Right cardiac atrium (tissue), 5 donors: ENCODE measurements around the gene THBS2. TPM values are rescaled to one million over a fixed set of nuclear protein-coding genes. Genes with fewer than 3 reads are reported as not detected.

Experiments used
- ATAC-seq, 2 donors: fragments of 200-7000 bp; cut with Tn5 transposase; one replicate each; pipeline versions ENCODE4 v1.8.0 to v1.9.1; 2020; ENCODE audit warnings: moderate library complexity in 2 of 2, mild to moderate bottlenecking in 1 of 2
- DNase-seq, 3 donors: peaks; one replicate each; pipeline ENCODE4 v3.0.0-alpha.2; 2020
- H3K27ac ChIP-seq: one replicate; pipeline ENCODE4 v1.5.1; 2013; ENCODE audit warnings: mild to moderate bottlenecking, low read length, control low read depth, moderate library complexity
- H3K27me3 ChIP-seq: one replicate; pipeline ENCODE4 v1.6.1; 2013; ENCODE audit not compliant: control insufficient read depth, insufficient read depth
- H3K4me1 ChIP-seq: one replicate; pipeline ENCODE4 v1.6.1; 2013; ENCODE audit warnings: low read length; ENCODE audit not compliant: control insufficient read depth, insufficient read depth
- H3K4me3 ChIP-seq: one replicate; pipeline ENCODE4 v1.5.1; 2013; ENCODE audit warnings: low read length, control low read depth
- H3K9me3 ChIP-seq: one replicate; pipeline ENCODE4 v1.6.1; 2013; ENCODE audit warnings: low read length; ENCODE audit not compliant: control insufficient read depth
- WGBS: extraction: QIAGEN DNeasy Blood & Tissue Kit; methylation state at CpG from one replicate; pipeline ENCODE4 v1.1.7; 2013; 5-methylcytosine and 5-hydroxymethylcytosine counted together
- intact Hi-C, 4 donors: fragments of 100-400 bp; cut with DNase I; formaldehyde crosslinking; loops; one replicate each; pipeline versions ENCODE4 v1.11.0 to v1.14.0; 2022 to 2023
- polyA plus RNA-seq: library from polyadenylated mRNA; stranded (reverse); fragments of 200-250 nt; gene quantifications from one replicate; pipeline ENCODE4 v1.2.3, GENCODE V29; 2013
- total RNA-seq, 4 donors: library from RNA; stranded (reverse); fragmentation: NEBNext Ultra II Directional; extraction: Animal tissue kit (Norgen Biotek cat#: 25700); gene quantifications; one replicate each; pipeline ENCODE4 v1.2.1, GENCODE V29; 2021
- donor health status: healthy with polysubstance abuse.
- donor health status: DM: no; HTN: yes; CAD: no.
- donor health status: DM: no; HTN: no; CAD: no.
- donor health status: DM: no; HTN: yes; CAD: no; lungs with severe emphysema.
- donor health status: DM: yes; HTN: yes; CAD: no.

THBS2 gene
- total and polyA plus RNA-seq, 5 donors = 8.7 to 38.8 (median 20.6) TPM

- H3K9me3 ChIP-seq = no peaks in the 10 kb centered on the region
- ATAC-seq = no peak
- intact Hi-C loops = no loop called here
Measured at GRCh38 chr6:169176361-169176991, 77.2 kb downstream of the THBS2 start.

DNA sequence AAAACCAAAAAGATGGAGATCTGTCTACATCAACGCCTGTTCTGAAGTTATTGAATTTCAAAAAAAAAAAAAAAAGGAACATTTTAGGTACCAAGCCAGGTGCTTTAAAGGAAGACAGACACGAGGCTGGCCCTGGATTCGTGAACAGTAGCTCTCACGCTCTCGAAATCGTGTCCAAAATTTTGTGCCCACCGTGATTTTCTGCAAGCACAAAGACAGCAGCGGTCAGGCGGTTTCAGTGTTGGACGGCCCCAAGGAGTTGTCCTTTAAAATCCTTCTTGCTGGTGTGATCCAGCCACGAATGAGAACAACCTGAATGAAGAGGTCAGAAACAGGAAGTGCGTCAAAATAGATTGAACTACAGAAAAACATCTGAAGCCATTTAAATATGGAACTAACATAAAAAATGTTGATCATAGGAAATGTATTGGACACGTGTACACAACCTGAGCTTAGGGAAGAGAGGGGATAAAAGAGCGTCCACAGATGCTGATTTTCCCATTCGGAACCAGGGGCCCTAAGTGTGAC, 78.2 kb downstream of the THBS2 start:
- no peak overlapping the region for H3K27ac ChIP-seq
- no peak for ATAC-seq
- no peak overlapping the region for H3K4me3 ChIP-seq
- WGBS = 89% methylated on average over 15 of the region's 15 CpGs
- no peaks in the 10 kb centered on the region for H3K4me1 ChIP-seq
- intact Hi-C loops = no loop called here
- no peaks in the 10 kb centered on the region for H3K27me3 ChIP-seq
- DNase-seq = no peak
- no peaks in the 10 kb centered on the region for H3K9me3 ChIP-seq

More at GRCh38 chr6:169176361-169176991, 77.2 kb downstream of the THBS2 start:
- no peaks in the 10 kb centered on the region for H3K27me3 ChIP-seq
- no peak overlapping the region for H3K4me3 ChIP-seq
- no peak for DNase-seq
- no peak overlapping the region for H3K27ac ChIP-seq
- H3K4me1 ChIP-seq = no peaks in the 10 kb centered on the region
- WGBS = 78% methylated on average over 15 of the region's 15 CpGs

DNA sequence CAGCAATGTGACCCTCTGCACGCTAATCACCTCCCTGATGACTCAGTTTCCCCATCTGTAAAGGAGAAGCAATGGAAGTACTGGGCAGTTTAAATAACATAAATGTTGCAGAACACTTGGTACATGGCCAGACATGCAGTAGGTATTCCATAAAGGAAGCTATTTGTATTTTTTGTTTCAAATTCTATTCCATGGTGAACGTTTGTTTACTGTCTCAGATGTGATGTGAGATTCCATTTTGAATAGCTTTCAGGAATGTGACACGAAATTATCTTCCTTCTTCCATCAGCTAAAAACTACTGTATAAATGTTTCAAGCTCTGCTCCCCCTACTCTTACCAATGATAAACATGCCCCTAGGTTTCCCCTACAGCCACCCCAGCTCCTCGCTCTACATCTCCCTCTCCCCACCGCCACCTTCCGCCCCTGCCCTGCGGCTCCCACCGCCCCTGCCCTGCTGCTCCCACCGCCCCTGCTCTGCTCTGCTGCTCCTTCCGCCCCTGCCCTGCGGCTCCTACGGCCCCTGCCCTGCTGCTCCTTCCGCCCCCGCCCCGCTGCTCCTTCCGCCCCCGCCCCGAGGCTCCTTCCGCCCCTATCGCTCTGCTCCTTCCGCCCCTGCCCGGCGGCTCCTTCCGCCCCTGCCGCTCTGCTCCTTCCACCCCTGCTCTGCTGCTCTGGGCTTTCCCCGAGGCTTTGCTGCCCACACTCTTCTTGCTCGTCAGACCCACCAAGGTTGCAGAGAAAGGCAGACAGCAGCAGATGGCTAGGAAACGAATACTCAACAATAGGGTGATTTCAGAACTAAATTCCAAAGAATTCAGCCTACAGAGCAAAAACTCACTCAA, 78.9 kb downstream of the THBS2 start:
- DNase-seq = no peak
- Histone ChIP-seq H3K27ac (no peak overlapping the region), H3K27me3 (no peaks in the 10 kb centered on the region), H3K4me1 (no peaks in the 10 kb centered on the region), H3K4me3 (no peak overlapping the region), H3K9me3 (no peaks in the 10 kb centered on the region)
- intact Hi-C loops = no loop called here
- WGBS = 81% methylated on average over 27 of the region's 28 CpGs
- no peak for ATAC-seq

DNA sequence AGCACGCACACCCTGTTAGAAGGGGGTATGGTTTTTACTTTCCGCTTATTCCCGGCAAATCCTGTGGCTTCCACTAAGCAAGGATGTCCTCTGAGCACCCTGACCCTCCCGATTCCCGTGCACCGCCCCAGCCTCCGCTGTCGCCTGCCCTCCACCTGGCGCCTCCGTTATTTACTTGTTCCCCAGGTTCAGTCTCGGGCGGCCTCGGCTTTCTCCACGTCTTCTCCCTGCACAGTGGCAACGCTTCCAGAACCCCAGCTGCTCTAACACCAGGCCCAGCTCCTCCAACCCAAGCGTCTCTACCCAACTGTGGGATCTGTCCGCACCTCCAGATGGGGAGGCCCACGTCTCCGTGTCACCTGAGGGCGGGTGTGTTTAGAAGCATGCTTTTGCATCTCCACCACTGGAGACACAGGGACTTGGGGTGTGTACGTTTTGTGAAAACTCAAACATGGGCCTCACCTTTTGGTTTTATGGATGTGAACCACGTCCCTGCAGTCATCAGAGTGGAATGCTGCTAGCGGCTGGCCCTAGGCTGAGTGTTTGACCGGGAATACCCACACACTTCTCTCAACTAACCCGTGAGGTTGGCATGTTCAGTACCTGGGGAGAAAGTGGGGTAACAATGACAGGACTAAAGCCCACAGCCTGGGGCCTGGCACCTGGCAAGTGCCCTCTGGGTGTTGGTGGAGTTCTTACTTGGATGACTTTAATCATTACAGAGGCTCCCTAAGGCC, 79.9 kb downstream of the THBS2 start:
- no peak for DNase-seq
- intact Hi-C loops = no loop called here
- 93% methylated on average over 25 of the region's 25 CpGs for WGBS
- H3K4me1 ChIP-seq = no peaks in the 10 kb centered on the region
- no peak overlapping the region for H3K4me3 ChIP-seq
- H3K27ac ChIP-seq = no peak overlapping the region
- ATAC-seq = no peak
- H3K9me3 ChIP-seq = no peaks in the 10 kb centered on the region
- no peaks in the 10 kb centered on the region for H3K27me3 ChIP-seq

- ATAC-seq = no peak
- H3K4me3 ChIP-seq = no peak overlapping the region
- H3K9me3 ChIP-seq = no peaks in the 10 kb centered on the region
- H3K27me3 ChIP-seq = no peaks in the 10 kb centered on the region
- H3K27ac ChIP-seq = peak overlapping the region; percentile 25
- WGBS = 83% methylated on average over 9 of the region's 9 CpGs
- intact Hi-C loops = no loop called here
- no peaks in the 10 kb centered on the region for H3K4me1 ChIP-seq
- no peak for DNase-seq
Measured at GRCh38 chr6:169172946-169173345, 80.7 kb downstream of the THBS2 start.

GRCh38 chr6:169172456-169172855, 81.2 kb downstream of the THBS2 start:
- H3K4me3 ChIP-seq = no peak overlapping the region
- peak; percentile 54 to 74 for ATAC-seq
- H3K9me3 ChIP-seq = no peaks in the 10 kb centered on the region
- peak overlapping the region; percentile 43 for H3K27ac ChIP-seq
- H3K4me1 ChIP-seq = no peaks in the 10 kb centered on the region
- peak; percentile 73 to 85 (median 83) for DNase-seq
- intact Hi-C loops = no loop called here
- H3K27me3 ChIP-seq = no peaks in the 10 kb centered on the region
- WGBS = 48% methylated on average over 12 of the region's 12 CpGs

DNA sequence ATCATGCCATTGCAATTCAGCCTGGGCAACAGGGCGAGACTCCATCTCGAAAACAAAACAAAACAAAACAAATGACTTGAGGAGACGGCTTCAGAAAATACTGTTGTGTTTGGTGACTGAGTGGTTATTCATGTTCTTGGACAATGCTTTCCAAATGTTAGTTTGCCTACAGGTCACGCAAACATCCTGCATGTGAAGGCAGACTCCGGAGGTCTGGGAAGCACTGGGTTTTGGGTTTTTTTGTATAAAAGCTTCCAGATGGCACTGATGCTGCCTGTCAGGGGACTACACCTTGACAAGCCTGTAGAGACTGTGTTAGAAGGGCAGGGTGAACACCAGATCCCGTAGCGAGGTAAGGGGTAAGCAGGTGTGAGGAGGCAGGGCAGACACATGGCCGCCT, 81.7 kb downstream of the THBS2 start:
- Histone ChIP-seq H3K4me3 (no peak overlapping the region), H3K27me3 (no peaks in the 10 kb centered on the region), H3K4me1 (no peaks in the 10 kb centered on the region), H3K9me3 (no peaks in the 10 kb centered on the region), H3K27ac (peak overlapping the region; percentile 42)
- ATAC-seq (no peak), DNase-seq (no peak)
- intact Hi-C loops = no loop called here
- 89% methylated on average over 8 of the region's 8 CpGs for WGBS

- Histone ChIP-seq H3K4me1 (no peaks in the 10 kb centered on the region), H3K9me3 (no peaks in the 10 kb centered on the region), H3K27ac (no peak overlapping the region), H3K4me3 (no peak overlapping the region), H3K27me3 (no peaks in the 10 kb centered on the region)
- no peak for ATAC-seq
- intact Hi-C loops = no loop called here
- 84% methylated on average over 16 of the region's 16 CpGs for WGBS
- no peak for DNase-seq
Measured at GRCh38 chr6:169171016-169171415, 82.6 kb downstream of the THBS2 start.

DNA sequence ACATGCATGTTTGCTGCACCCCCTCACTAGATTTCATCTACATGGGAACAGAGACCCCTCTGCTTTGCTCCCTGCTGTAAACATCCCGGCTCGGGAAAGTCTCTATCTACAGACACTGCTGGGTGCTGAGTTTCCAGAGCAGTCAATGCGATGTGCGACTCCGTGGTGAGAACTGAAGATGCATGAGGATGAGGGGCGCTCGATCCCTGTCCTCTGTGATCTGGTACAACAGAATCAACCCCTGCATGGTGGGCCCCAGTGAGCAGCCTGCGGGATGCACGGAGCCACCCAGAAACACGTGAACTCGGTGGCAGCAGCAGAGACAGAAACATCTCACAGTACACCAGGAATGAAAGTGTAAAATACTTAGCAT, 83.1 kb downstream of the THBS2 start:
- H3K27ac ChIP-seq = no peak overlapping the region
- intact Hi-C loops = no loop called here
- WGBS = 89% methylated on average over 11 of the region's 11 CpGs
- no peak overlapping the region for H3K4me3 ChIP-seq
- H3K4me1 ChIP-seq = no peaks in the 10 kb centered on the region
- H3K27me3 ChIP-seq = no peaks in the 10 kb centered on the region
- DNase-seq (no peak), ATAC-seq (no peak)
- no peaks in the 10 kb centered on the region for H3K9me3 ChIP-seq

- no peaks in the 10 kb centered on the region for H3K27me3 ChIP-seq
- no peaks in the 10 kb centered on the region for H3K4me1 ChIP-seq
- ATAC-seq (no peak), DNase-seq (no peak)
- H3K27ac ChIP-seq = peak overlapping the region; percentile 6
- no peaks in the 10 kb centered on the region for H3K9me3 ChIP-seq
- intact Hi-C loops = loop anchor here in 1 of 4 donors (5.0 to 10.0 kb wide), 2 partner anchors 45 to 98 kb away; no protein-coding TSS in a partner anchor
- H3K4me3 ChIP-seq = no peak overlapping the region
- WGBS = 73% methylated on average over 16 of the region's 16 CpGs
Measured at GRCh38 chr6:169169941-169170582, 83.6 kb downstream of the THBS2 start.
